Esophagus muscularis mucosa (tissue), 4 donors: ENCODE measurements around the gene DDX59. TPM values are rescaled to one million over a fixed set of nuclear protein-coding genes. Genes with fewer than 3 reads are reported as not detected.
"Not testable (repeated sequence)": the region's sequence is repeated elsewhere in the genome, so short reads cannot be mapped to it uniquely, and the experiment has no call there.

Source experiments
- DNase-seq: peaks from one replicate; pipeline ENCODE4 v3.0.0-alpha.2; 2017; ENCODE audit errors: extremely low spot score
- H3K27ac ChIP-seq, 4 donors: fragments of 200-600 bp; sonication (generic); replicated peaks in 1 of 4; 1 replicate in 3 of 4; 2 replicates in 1 of 4; pipeline ENCODE4 v1.5.1; 2016 to 2019; ENCODE audit warnings: mild to moderate bottlenecking in 1 of 4
- H3K27me3 ChIP-seq, 4 donors: fragments of 200-600 bp; sonication (generic); one replicate each; pipeline versions ENCODE4 v1.5.1 to v1.6.0; 2016 to 2019
- H3K36me3 ChIP-seq, 4 donors: fragments of 200-600 bp; sonication (generic); one replicate each; pipeline ENCODE4 v1.5.1; 2016 to 2019
- H3K4me1 ChIP-seq, 4 donors: fragments of 200-600 bp; sonication (generic); one replicate each; pipeline ENCODE4 v1.5.1; 2016 to 2019
- H3K4me3 ChIP-seq, 4 donors: fragments of 200-600 bp; sonication (generic); 1 replicate in 2 of 4; 2 replicates in 2 of 4; pipeline ENCODE4 v1.5.1; 2016 to 2019; ENCODE audit warnings: mild to moderate bottlenecking in 4 of 4, moderate library complexity in 1 of 4
- H3K9me3 ChIP-seq, 4 donors: fragments of 200-600 bp; sonication (generic); 1 replicate in 3 of 4; 2 replicates in 1 of 4; pipeline ENCODE4 v1.5.1; 2016 to 2019
- CTCF ChIP-seq, 3 experiments: fragments of 200-600 bp in 2 of 3; fragments of 450-650 bp in 1 of 3; sonication (generic) in 2 of 3; IDR thresholded peaks; one replicate each; pipeline ENCODE4 v1.5.1; 2017 to 2019; ENCODE audit warnings: antibody characterized with exemption in 3 of 3, mild to moderate bottlenecking in 2 of 3, moderate library complexity in 1 of 3
- EP300 ChIP-seq: sonication (generic); formaldehyde crosslinking; IDR thresholded peaks from one replicate; pipeline ENCODE4 v1.6.1; 2017; ENCODE audit warnings: antibody characterized with exemption
- POLR2A ChIP-seq: fragments of 450-650 bp; IDR thresholded peaks from one replicate; pipeline ENCODE4 v1.6.1; 2017; ENCODE audit warnings: antibody characterized with exemption, moderate library complexity, mild to moderate bottlenecking, low read depth
- POLR2AphosphoS5 ChIP-seq, 2 donors: sonication (generic); formaldehyde crosslinking; IDR thresholded peaks; one replicate each; pipeline ENCODE4 v1.6.1; 2017; ENCODE audit warnings: antibody characterized with exemption in 2 of 2
- WGBS: methylation state at CpG from one replicate; pipeline ENCODE4 v1.1.5; 2018; 5-methylcytosine and 5-hydroxymethylcytosine counted together
- intact Hi-C: fragments of 100-400 bp; cut with DNase I; formaldehyde crosslinking; loops from one replicate; pipeline ENCODE4 v1.15.1; 2023
- total RNA-seq, 4 donors: library from RNA; depleted of rRNA; stranded (reverse); fragments of >200 nt; gene quantifications; one replicate each; pipeline versions ENCODE4 v1.1.0 to v1.2.1, GENCODE V29; 2016

The DDX59 gene
- total RNA-seq, 4 donors from 2014 or later = 18.1 to 30.0 (median 21.7) TPM

GRCh38 chr1:200636681-200637080, 33.0 kb downstream of the DDX59 start:
- Histone ChIP-seq H3K4me3 (no peak overlapping the region), H3K4me1 (no peaks in the 10 kb centered on the region), H3K27ac (no peak overlapping the region), H3K36me3 (peaks cover 0 to 17% (median 0%) of the 10 kb centered on the region in 4 donors), H3K27me3 (no peaks in the 10 kb centered on the region), H3K9me3 (no peaks in the 10 kb centered on the region)
- intact Hi-C loops = no loop called here
- WGBS = 98% methylated on average over 2 of the region's 2 CpGs
- no peak for DNase-seq
- TF ChIP-seq POLR2A (no peak), POLR2AphosphoS5 (IDR thresholded peaks at IDR 0.05) (no peak), EP300 (no peak), CTCF (IDR thresholded peaks at IDR 0.05) (no peak)

GRCh38 chr1:200634261-200635122, 35.2 kb downstream of the DDX59 start:
- WGBS = 45% methylated on average over 2 of the region's 2 CpGs
- Histone ChIP-seq H3K4me1 (no peaks in the 10 kb centered on the region), H3K9me3 (no peaks in the 10 kb centered on the region), H3K36me3 (peaks cover 0 to 4% (median 0%) of the 10 kb centered on the region in 4 donors), H3K27ac (no peak overlapping the region), H3K27me3 (no peaks in the 10 kb centered on the region), H3K4me3 (no peak overlapping the region)
- no peak for DNase-seq
- no peak for TF ChIP-seq CTCF (IDR thresholded peaks at IDR 0.05)
- TF ChIP-seq POLR2AphosphoS5 (IDR thresholded peaks at IDR 0.05) = no peak
- TF ChIP-seq EP300 = no peak
- TF ChIP-seq POLR2A = no peak
- intact Hi-C loops = no loop called here

GRCh38 chr1:200631375-200631774, 38.3 kb downstream of the DDX59 start:
- no peak overlapping the region for H3K4me3 ChIP-seq
- H3K36me3 ChIP-seq = no peaks in the 10 kb centered on the region
- H3K27me3 ChIP-seq = no peaks in the 10 kb centered on the region
- no peak overlapping the region for H3K27ac ChIP-seq
- intact Hi-C loops = no loop called here
- no peaks in the 10 kb centered on the region for H3K4me1 ChIP-seq
- 92% methylated on average over 1 of the region's 1 CpG for WGBS
- no peaks in the 10 kb centered on the region for H3K9me3 ChIP-seq
- DNase-seq = no peak
- TF ChIP-seq POLR2AphosphoS5 (IDR thresholded peaks at IDR 0.05) (no peak), CTCF (IDR thresholded peaks at IDR 0.05) (no peak), EP300 (no peak)

GRCh38 chr1:200630515-200630899, 39.2 kb downstream of the DDX59 start:
- H3K9me3 ChIP-seq, DNase-seq, H3K36me3 ChIP-seq, H3K27ac ChIP-seq, H3K4me1 ChIP-seq, intact Hi-C loops, H3K4me3 ChIP-seq, H3K27me3 ChIP-seq: not testable (repeated sequence)
- 85% methylated on average over 8 of the region's 8 CpGs for WGBS

- Histone ChIP-seq H3K4me1 (peaks cover 0 to under 1% (median 0%) of the 10 kb centered on the region in 4 donors), H3K4me3 (no peak overlapping the region), H3K36me3 (no peaks in the 10 kb centered on the region), H3K27me3 (no peaks in the 10 kb centered on the region), H3K27ac (no peak overlapping the region), H3K9me3 (no peaks in the 10 kb centered on the region)
- WGBS = 88% methylated on average over 9 of the region's 9 CpGs
- intact Hi-C loops = no loop called here
- TF ChIP-seq EP300 = no peak
- no peak for TF ChIP-seq POLR2A
- no peak for TF ChIP-seq POLR2AphosphoS5 (IDR thresholded peaks at IDR 0.05)
- TF ChIP-seq CTCF (IDR thresholded peaks at IDR 0.05) = no peak
- DNase-seq = no peak
Observed at GRCh38 chr1:200629876-200630514, 39.7 kb downstream of the DDX59 start.
